MM.1S (cell line): ENCODE data around the gene SRSF7.

Experiments
- DNase-seq: peaks from one replicate; pipeline ENCODE4 v3.0.0-alpha.2; 2015
- H2AFZ ChIP-seq: fragments of 300-600 bp; sonication (generic); 2 replicates; pipeline ENCODE4 v1.6.0; 2016; ENCODE audit warnings: antibody characterized with exemption, low read length
- H3F3A ChIP-seq: fragments of 300-600 bp; sonication (generic); 2 replicates; pipeline ENCODE4 v1.6.1; 2016; ENCODE audit warnings: mild to moderate bottlenecking, antibody characterized with exemption, low read length, moderate library complexity, mixed read lengths; ENCODE audit not compliant: insufficient read depth
- H3K27ac ChIP-seq: fragments of 300-600 bp; sonication (generic); 2 replicates; pipeline ENCODE4 v1.5.1; 2016; ENCODE audit warnings: mild to moderate bottlenecking, low read length
- H3K27me3 ChIP-seq: fragments of 300-600 bp; sonication (generic); replicated peaks from 2 replicates; pipeline ENCODE4 v1.6.0; 2016; ENCODE audit warnings: low read length; ENCODE audit not compliant: insufficient read depth
- H3K36me3 ChIP-seq: fragments of 300-600 bp; sonication (generic); replicated peaks from 2 replicates; pipeline ENCODE4 v1.6.1; 2016; ENCODE audit warnings: mild to moderate bottlenecking, low read length, mixed read lengths; ENCODE audit not compliant: insufficient read depth
- H3K4me1 ChIP-seq: fragments of 300-600 bp; sonication (generic); 2 replicates; pipeline ENCODE4 v1.6.1; 2016; ENCODE audit warnings: low read length, mixed read lengths
- H3K4me2 ChIP-seq: fragments of 300-600 bp; sonication (generic); 2 replicates; pipeline ENCODE4 v1.6.0; 2016; ENCODE audit warnings: low read depth, low read length
- H3K4me3 ChIP-seq: fragments of 300-600 bp; sonication (generic); 2 replicates; pipeline ENCODE4 v1.5.1; 2016; ENCODE audit warnings: low read length, mixed read lengths
- H3K79me2 ChIP-seq: fragments of 300-600 bp; sonication (generic); 2 replicates; pipeline ENCODE4 v1.6.1; 2016; ENCODE audit warnings: mixed run types, low read length, mixed read lengths
- H3K9ac ChIP-seq: fragments of 300-600 bp; sonication (generic); 2 replicates; pipeline ENCODE4 v1.6.1; 2016; ENCODE audit warnings: low read length, mixed read lengths
- H3K9me2 ChIP-seq: fragments of 300-600 bp; sonication (generic); replicated peaks from 2 replicates; pipeline ENCODE4 v1.6.1; 2016; ENCODE audit warnings: mild to moderate bottlenecking, low read length, mixed read lengths; ENCODE audit not compliant: insufficient read depth
- H3K9me3 ChIP-seq: fragments of 300-600 bp; sonication (generic); replicated peaks from 2 replicates; pipeline ENCODE4 v1.6.1; 2016; ENCODE audit warnings: mild to moderate bottlenecking, low read length, mixed read lengths; ENCODE audit not compliant: insufficient read depth
- H4K20me1 ChIP-seq: fragments of 300-600 bp; sonication (generic); 2 replicates; pipeline ENCODE4 v1.6.1; 2016; ENCODE audit warnings: mild to moderate bottlenecking, low read length, moderate library complexity, mixed read lengths; ENCODE audit not compliant: insufficient read depth
- EZH2 ChIP-seq: fragments of 300-600 bp; sonication (generic); optimal IDR thresholded peaks from 2 replicates; pipeline ENCODE3; 2017; ENCODE audit warnings: low read depth, mild to moderate bottlenecking, antibody characterized with exemption, low read length, mixed read lengths
- EZH2phosphoT487 ChIP-seq: fragments of 300-600 bp; sonication (generic); IDR thresholded peaks from 2 replicates; pipeline ENCODE4 v1.6.1; 2018; ENCODE audit warnings: antibody characterized with exemption, low read length
- TF ChIP-seq, protein P1 (sequence below): fragments of 300-600 bp; sonication (generic); IDR thresholded peaks from 2 replicates; pipeline ENCODE4 v1.5.1; 2016; ENCODE audit warnings: antibody characterized with exemption, low read length, mixed read lengths

SRSF7 gene

DNA sequence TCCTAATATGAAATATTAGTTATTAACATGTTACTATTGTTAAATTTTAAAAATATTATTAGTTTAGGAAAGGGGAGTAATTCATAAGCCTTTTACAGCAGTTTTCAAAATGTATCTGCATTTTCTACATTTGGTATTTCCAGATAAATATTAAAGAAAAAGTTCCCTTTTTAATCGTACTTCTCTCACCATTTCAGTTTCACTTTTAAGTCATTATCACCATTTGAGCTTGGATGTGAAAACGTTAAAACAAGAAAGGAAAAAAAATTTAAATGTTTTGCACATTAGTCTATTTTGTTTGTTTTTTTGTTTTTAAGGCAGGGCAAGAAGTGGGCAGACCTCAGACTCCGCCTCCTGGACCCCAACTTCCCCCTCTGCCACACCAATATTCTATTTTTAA is 3.3 kb upstream of the SRSF7 start:
- Histone ChIP-seq H3K9me3 (no peaks in the 10 kb centered on the region), H4K20me1 (peaks cover 7% of the 10 kb centered on the region), H3K36me3 (peaks cover 6% of the 10 kb centered on the region), H3K79me2 (peaks cover 16% of the 10 kb centered on the region), H3K4me3 (peak overlapping the region; percentile 42; the same call in 1 of the 2 replicates), H3K27ac (no peak overlapping the region), H3K4me2 (peak overlapping the region; percentile 64), H2AFZ (peak overlapping the region; percentile 53; the same call in 1 of the 2 replicates), H3K9me2 (no peaks in the 10 kb centered on the region), H3F3A (peaks cover 11% of the 10 kb centered on the region), H3K27me3 (no peaks in the 10 kb centered on the region), H3K9ac (peak overlapping the region; percentile 35; the same call in 1 of the 2 replicates), H3K4me1 (peaks cover 15% of the 10 kb centered on the region)
- DNase-seq = no peak
- no peak for TF ChIP-seq EZH2phosphoT487
- TF ChIP-seq, protein P1, sequence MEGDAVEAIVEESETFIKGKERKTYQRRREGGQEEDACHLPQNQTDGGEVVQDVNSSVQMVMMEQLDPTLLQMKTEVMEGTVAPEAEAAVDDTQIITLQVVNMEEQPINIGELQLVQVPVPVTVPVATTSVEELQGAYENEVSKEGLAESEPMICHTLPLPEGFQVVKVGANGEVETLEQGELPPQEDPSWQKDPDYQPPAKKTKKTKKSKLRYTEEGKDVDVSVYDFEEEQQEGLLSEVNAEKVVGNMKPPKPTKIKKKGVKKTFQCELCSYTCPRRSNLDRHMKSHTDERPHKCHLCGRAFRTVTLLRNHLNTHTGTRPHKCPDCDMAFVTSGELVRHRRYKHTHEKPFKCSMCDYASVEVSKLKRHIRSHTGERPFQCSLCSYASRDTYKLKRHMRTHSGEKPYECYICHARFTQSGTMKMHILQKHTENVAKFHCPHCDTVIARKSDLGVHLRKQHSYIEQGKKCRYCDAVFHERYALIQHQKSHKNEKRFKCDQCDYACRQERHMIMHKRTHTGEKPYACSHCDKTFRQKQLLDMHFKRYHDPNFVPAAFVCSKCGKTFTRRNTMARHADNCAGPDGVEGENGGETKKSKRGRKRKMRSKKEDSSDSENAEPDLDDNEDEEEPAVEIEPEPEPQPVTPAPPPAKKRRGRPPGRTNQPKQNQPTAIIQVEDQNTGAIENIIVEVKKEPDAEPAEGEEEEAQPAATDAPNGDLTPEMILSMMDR = no peak
- TF ChIP-seq EZH2 = no peak

DNA sequence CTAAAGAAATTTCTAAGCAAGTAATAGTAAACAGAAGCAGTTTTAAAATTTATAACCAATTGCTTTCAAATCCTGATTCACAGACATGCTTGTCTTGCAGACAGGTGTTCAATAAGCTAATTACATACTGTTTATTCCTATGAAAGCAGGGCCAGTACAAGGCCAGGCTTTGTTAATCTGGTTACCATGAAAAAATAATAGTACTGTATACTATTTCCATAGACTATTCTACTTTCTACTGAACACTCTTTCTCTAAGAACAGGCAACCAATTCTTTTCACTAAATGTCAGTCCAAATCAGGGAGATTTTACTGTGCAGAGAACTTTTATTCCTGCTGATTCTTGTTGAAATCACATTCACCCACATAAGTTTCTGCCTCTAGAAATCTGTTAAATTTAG is 2.9 kb upstream of the SRSF7 start:
- TF ChIP-seq, protein P1 = no peak
- TF ChIP-seq EZH2 = no peak
- peaks cover 11% of the 10 kb centered on the region for H3K36me3 ChIP-seq
- H4K20me1 ChIP-seq = peaks cover 10% of the 10 kb centered on the region
- no peak for DNase-seq
- peaks cover 14% of the 10 kb centered on the region for H3F3A ChIP-seq
- H3K4me1 ChIP-seq = peaks cover 18% of the 10 kb centered on the region
- H3K27ac ChIP-seq = no peak overlapping the region
- H3K9ac ChIP-seq = peak overlapping the region; percentile 32; the same call in 1 of the 2 replicates
- H3K4me3 ChIP-seq = peak overlapping the region; percentile 42
- no peaks in the 10 kb centered on the region for H3K9me2 ChIP-seq
- no peaks in the 10 kb centered on the region for H3K9me3 ChIP-seq
- no peaks in the 10 kb centered on the region for H3K27me3 ChIP-seq
- peak overlapping the region; percentile 53; the same call in 1 of the 2 replicates for H2AFZ ChIP-seq
- H3K4me2 ChIP-seq = peak overlapping the region; percentile 64
- peaks cover 21% of the 10 kb centered on the region for H3K79me2 ChIP-seq

DNA sequence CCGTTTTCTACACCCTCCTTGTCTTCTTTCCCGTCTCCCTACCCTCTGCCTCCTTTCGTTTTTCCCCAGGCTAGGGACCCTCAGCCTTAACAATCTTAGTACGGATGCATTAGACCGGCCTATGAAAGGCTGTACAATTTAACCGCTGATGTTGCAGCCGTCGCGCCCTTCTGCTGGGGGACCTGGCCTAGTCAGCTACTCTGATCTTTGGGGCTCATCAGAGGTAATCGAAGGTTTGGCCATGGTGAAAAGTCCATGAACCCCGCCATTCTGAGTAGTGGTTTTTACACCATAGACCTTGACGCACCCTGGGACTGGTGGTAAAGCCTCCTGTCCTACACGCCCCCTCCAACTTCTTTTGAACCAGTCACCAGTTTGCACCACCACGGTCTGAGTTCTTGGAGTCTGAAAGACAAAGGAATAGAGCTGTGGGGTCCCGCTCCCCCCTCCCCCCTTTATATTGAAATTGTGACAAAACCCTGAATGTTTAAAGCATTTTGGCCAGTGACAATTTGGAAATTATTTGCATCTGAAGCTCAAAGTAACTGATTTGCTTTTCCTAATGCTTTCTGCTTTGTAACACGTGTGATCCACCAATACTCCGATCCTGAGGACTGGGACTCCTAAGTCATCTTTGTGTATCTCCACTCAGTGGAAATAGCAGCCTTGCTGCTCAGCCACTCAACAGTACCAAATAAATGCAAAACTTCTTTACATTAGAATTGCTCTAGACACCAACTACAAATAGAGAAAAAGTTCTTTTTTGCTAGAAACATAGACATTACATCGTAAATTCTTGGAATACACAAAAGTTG is 642 bp upstream of the SRSF7 start:
- no peak for DNase-seq
- Histone ChIP-seq H3K4me1 (peaks cover 41% of the 10 kb centered on the region), H3K4me3 (peak overlapping the region; percentile 97), H3K9ac (peak overlapping the region; percentile 99), H3K79me2 (peaks cover 43% of the 10 kb centered on the region), H3K36me3 (peaks cover 30% of the 10 kb centered on the region), H3K9me3 (no peaks in the 10 kb centered on the region), H2AFZ (peak overlapping the region; percentile 82), H4K20me1 (peaks cover 29% of the 10 kb centered on the region), H3K27me3 (no peaks in the 10 kb centered on the region), H3F3A (peaks cover 33% of the 10 kb centered on the region), H3K27ac (peak overlapping the region; percentile 88), H3K4me2 (peak overlapping the region; percentile 71), H3K9me2 (no peaks in the 10 kb centered on the region)
- TF ChIP-seq, protein P1 = no peak
- TF ChIP-seq EZH2phosphoT487 = no peak
- no peak for TF ChIP-seq EZH2
